ENCODE data around the gene PLVAP.

- TF ChIP-seq GATA2 (IDR thresholded peaks at IDR 0.05; ENCODE audit: low read depth, low read length) (no peak), GATA3 (IDR thresholded peaks at IDR 0.05; ENCODE audit: low read depth, low read length) (no peak)
These were observed 49.3 kb downstream of the PLVAP start for GRCh38 chr19:17327654-17328516.
